HepG2 (cell line): ENCODE measurements around the gene GIMAP1. TPM values are rescaled to one million over a fixed set of nuclear protein-coding genes. Genes with fewer than 3 reads are reported as not detected.

Experiments
- ATAC-seq: fragments of 200-7000 bp; cut with Tn5 transposase; 3 replicates; pipeline ENCODE4 v1.9.1; 2020; ENCODE audit warnings: mild to moderate bottlenecking, moderate library complexity
- BruUV-seq: library from RNA; stranded (reverse); fragments of 400-500 nt; replicated peaks from 2 replicates; lab custom pipeline; 2021; lab: Mats Ljungman, UMichigan
- CTCF ChIA-PET: fragments of 300-600 bp; formaldehyde crosslinking; extraction: SDS; loops from one replicate; lab custom pipeline; 2021; ENCODE audit warnings: low total read pairs, inconsistent platforms, low intra/inter-chr PET ratio; lab: Yijun Ruan, JAX
- POLR2A ChIA-PET: fragments of 350-600 bp; sonication (Branson Sonifier 250); formaldehyde crosslinking; loops from one replicate; lab custom pipeline; 2020; ENCODE audit warnings: antibody characterized with exemption, inconsistent platforms; lab: Yijun Ruan, JAX
- DNase-seq: peaks from one replicate; pipeline ENCODE4 v3.0.0-alpha.2; 2015; ENCODE audit warnings: low spot score
- FAIRE-seq: peaks from 3 replicates; lab custom pipeline; 2011; peaks lifted over from hg19 to GRCh38; lab: Jason Lieb, UNC
- H2AFZ ChIP-seq: one replicate; pipeline ENCODE4 v1.6.1; 2011; ENCODE audit warnings: low read length, inconsistent platforms
- H3K27ac ChIP-seq: fragments of 300-600 bp; 3 replicates; pipeline ENCODE4 v1.8.0; 2011; ENCODE audit warnings: mixed run types, mild to moderate bottlenecking, mixed read lengths, low read length, inconsistent platforms; ENCODE audit not compliant: insufficient read depth; ENCODE audit errors: extremely low read length
- H3K27me3 ChIP-seq, 2 experiments: fragments of 200-600 bp in 1 of 2; 2 replicates in 1 of 2; 3 replicates in 1 of 2; pipeline versions ENCODE4 v1.6.0 to v1.8.0; 2011; ENCODE audit warnings: low read length in 2 of 2, mild to moderate bottlenecking in 2 of 2, moderate library complexity in 2 of 2, inconsistent platforms in 1 of 2; ENCODE audit not compliant: insufficient read depth in 2 of 2, control insufficient read depth in 1 of 2
- H3K36me3 ChIP-seq, 2 experiments: fragments of 200-600 bp in 1 of 2; replicated peaks in 1 of 2; 2 replicates in 1 of 2; 3 replicates in 1 of 2; pipeline versions ENCODE4 v1.5.1 to v1.8.0; 2011; ENCODE audit warnings: low read length in 2 of 2, inconsistent platforms in 1 of 2; ENCODE audit not compliant: insufficient read depth in 2 of 2, control insufficient read depth in 1 of 2
- H3K4me1 ChIP-seq: 2 replicates; pipeline ENCODE4 v1.5.1; 2012; ENCODE audit warnings: low read length, inconsistent platforms; ENCODE audit not compliant: insufficient read depth
- H3K4me2 ChIP-seq: 2 replicates; pipeline ENCODE4 v1.6.0; 2011; ENCODE audit warnings: low read depth, low read length, inconsistent platforms
- H3K4me3 ChIP-seq, 3 experiments: fragments of 200-600 bp in 1 of 3; sonication (generic), shearing (Covaris generic) in 1 of 3; replicated peaks in 1 of 3; 2 replicates each; pipeline ENCODE4 v1.5.1; 2011 to 2016; ENCODE audit warnings: low read length in 3 of 3, inconsistent platforms in 2 of 3, low read depth in 2 of 3, mild to moderate bottlenecking in 2 of 3, control low read depth in 1 of 3, mixed read lengths in 1 of 3; ENCODE audit not compliant: insufficient read depth in 1 of 3
- H3K79me2 ChIP-seq: one replicate; pipeline ENCODE4 v1.6.1; 2011; ENCODE audit warnings: low read length, inconsistent platforms; ENCODE audit not compliant: insufficient read depth
- H3K9ac ChIP-seq: 2 replicates; pipeline ENCODE4 v1.6.0; 2011; ENCODE audit warnings: mild to moderate bottlenecking, low read depth, low read length, inconsistent platforms; ENCODE audit not compliant: insufficient read depth
- H3K9me3 ChIP-seq: 2 replicates; pipeline ENCODE4 v1.5.1; 2012; ENCODE audit warnings: mild to moderate bottlenecking, low read length
- H4K20me1 ChIP-seq: 2 replicates; pipeline ENCODE4 v1.6.0; 2011; ENCODE audit warnings: inconsistent platforms, mild to moderate bottlenecking, low read length, moderate library complexity; ENCODE audit not compliant: insufficient read depth
- LCORL ChIP-seq, 2 experiments: fragments of 450-650 bp in 1 of 2; sonication (generic) in 1 of 2; formaldehyde crosslinking in 1 of 2; IDR thresholded peaks; 2 replicates each; pipeline versions ENCODE4 v1.5.0 to v1.6.1; 2017 to 2020; ENCODE audit warnings: antibody characterized with exemption in 1 of 2, missing genetic modification reagents in 1 of 2
- MTA3 ChIP-seq: sonication (generic); formaldehyde crosslinking; IDR thresholded peaks from 2 replicates; pipeline ENCODE4 v1.4.0; 2020; ENCODE audit warnings: missing genetic modification reagents
- NFYB ChIP-seq: sonication (generic); formaldehyde crosslinking; IDR thresholded peaks from 2 replicates; pipeline ENCODE4 v1.4.0; 2020; ENCODE audit warnings: missing genetic modification reagents
- RBAK ChIP-seq: sonication (generic); formaldehyde crosslinking; IDR thresholded peaks from 2 replicates; pipeline ENCODE4 v1.5.1; 2020; ENCODE audit warnings: mild to moderate bottlenecking, missing genetic modification reagents
- SMC3 ChIP-seq: IDR thresholded peaks from 2 replicates; pipeline ENCODE4 v1.6.1; 2011; ENCODE audit warnings: low read length, improper control_type of control experiment
- STAG1 ChIP-seq: sonication (generic); formaldehyde crosslinking; IDR thresholded peaks from 2 replicates; pipeline ENCODE4 v1.4.0; 2020; ENCODE audit warnings: missing genetic modification reagents
- U2AF2 ChIP-seq: fragments of 200-400 bp; formaldehyde crosslinking; IDR thresholded peaks from 2 replicates; pipeline ENCODE4 v1.6.1; 2017; ENCODE audit warnings: low read depth, mild to moderate bottlenecking, low read length
- ZBTB7B ChIP-seq: sonication (generic); formaldehyde crosslinking; IDR thresholded peaks from 2 replicates; pipeline ENCODE4 v1.4.0; 2020; ENCODE audit warnings: missing genetic modification reagents
- ZFP41 ChIP-seq: sonication (generic); formaldehyde crosslinking; IDR thresholded peaks from 2 replicates; pipeline ENCODE4 v1.4.0; 2020; ENCODE audit warnings: mild to moderate bottlenecking, missing genetic modification reagents, borderline replicate concordance
- ZFP90 ChIP-seq: sonication (generic); formaldehyde crosslinking; IDR thresholded peaks from 2 replicates; pipeline ENCODE4 v1.8.0; 2022; ENCODE audit warnings: missing genetic modification reagents, mild to moderate bottlenecking, inconsistent platforms, borderline replicate concordance
- ZNF20 ChIP-seq: sonication (generic); formaldehyde crosslinking; IDR thresholded peaks from 2 replicates; pipeline ENCODE4 v1.4.0; 2020; ENCODE audit warnings: mild to moderate bottlenecking, moderate library complexity, missing genetic modification reagents
- WGBS: methylation state at CpG from one replicate; pipeline ENCODE4 v1.1.6; 2017; ENCODE audit warnings: low lambda C conversion rate; 5-methylcytosine and 5-hydroxymethylcytosine counted together
- in situ Hi-C: cut with HindIII; loops from 2 replicates; pipeline ENCODE4 v1.10.0; 2017; ENCODE audit warnings: low pct_unique_long_range_greater_than_20kb; ENCODE audit not compliant: extremely low pct_ligation_motif_present
- intact Hi-C: fragments of 100-400 bp; cut with micrococcal nuclease; formaldehyde crosslinking; loops from one replicate; pipeline ENCODE4 v1.10.0; 2022; ENCODE audit not compliant: unreplicated experiment
- polyA plus RNA-seq, 8 experiments: library from polyadenylated mRNA; depleted of rRNA in 3 of 8; stranded (reverse) in 7 of 8; unstranded in 1 of 8; fragments of >200 nt; fragmentation: Illumina TruSeq in 4 of 8; extraction: Trizol in 4 of 8; gene quantifications; 2 replicates each; pipeline versions ENCODE4 v1.2.1 to v1.2.3, GENCODE V29; 2011 to 2016; ENCODE audit warnings: low read depth in 4 of 8, missing spikeins in 1 of 8, mixed read lengths in 1 of 8; ENCODE audit not compliant: insufficient read depth in 1 of 8
- total RNA-seq, 5 experiments: library from RNA; depleted of rRNA; stranded (reverse); fragments of >200 nt; fragmentation: Illumina TruSeq; extraction: Trizol; gene quantifications; 2 replicates each; pipeline ENCODE4 v1.2.3, GENCODE V29; 2016; ENCODE audit warnings: low read depth in 1 of 5
- TF ChIP-seq, protein P1 (sequence below): IDR thresholded peaks from 2 replicates; pipeline ENCODE4 v1.6.1; 2018; ENCODE audit warnings: missing genetic modification reagents, mild to moderate bottlenecking, missing compliant biosample characterization
- TF ChIP-seq, protein P2 (sequence below): sonication (generic); formaldehyde crosslinking; IDR thresholded peaks from 2 replicates; pipeline ENCODE4 v1.4.0; 2020; ENCODE audit warnings: mild to moderate bottlenecking, missing genetic modification reagents, borderline replicate concordance
- TF ChIP-seq, protein P3 (sequence below): sonication (generic); formaldehyde crosslinking; IDR thresholded peaks from 2 replicates; pipeline ENCODE4 v1.5.0; 2020; ENCODE audit warnings: mild to moderate bottlenecking, missing genetic modification reagents, moderate library complexity
- TF ChIP-seq, protein P4 (sequence below): sonication (generic); formaldehyde crosslinking; IDR thresholded peaks from 2 replicates; pipeline ENCODE4 v1.5.0; 2020; ENCODE audit warnings: missing genetic modification reagents
- TF ChIP-seq, protein P5 (sequence below): sonication (generic); formaldehyde crosslinking; IDR thresholded peaks from 2 replicates; pipeline ENCODE4 v1.8.1; 2023; ENCODE audit warnings: mild to moderate bottlenecking, moderate library complexity, missing genetic modification reagents

Gene GIMAP1
- total and polyA plus RNA-seq, 2 of the 13 experiments (the other 11 are each of a cell fraction or from before 2014, with no cell fraction given) = not detected

DNA sequence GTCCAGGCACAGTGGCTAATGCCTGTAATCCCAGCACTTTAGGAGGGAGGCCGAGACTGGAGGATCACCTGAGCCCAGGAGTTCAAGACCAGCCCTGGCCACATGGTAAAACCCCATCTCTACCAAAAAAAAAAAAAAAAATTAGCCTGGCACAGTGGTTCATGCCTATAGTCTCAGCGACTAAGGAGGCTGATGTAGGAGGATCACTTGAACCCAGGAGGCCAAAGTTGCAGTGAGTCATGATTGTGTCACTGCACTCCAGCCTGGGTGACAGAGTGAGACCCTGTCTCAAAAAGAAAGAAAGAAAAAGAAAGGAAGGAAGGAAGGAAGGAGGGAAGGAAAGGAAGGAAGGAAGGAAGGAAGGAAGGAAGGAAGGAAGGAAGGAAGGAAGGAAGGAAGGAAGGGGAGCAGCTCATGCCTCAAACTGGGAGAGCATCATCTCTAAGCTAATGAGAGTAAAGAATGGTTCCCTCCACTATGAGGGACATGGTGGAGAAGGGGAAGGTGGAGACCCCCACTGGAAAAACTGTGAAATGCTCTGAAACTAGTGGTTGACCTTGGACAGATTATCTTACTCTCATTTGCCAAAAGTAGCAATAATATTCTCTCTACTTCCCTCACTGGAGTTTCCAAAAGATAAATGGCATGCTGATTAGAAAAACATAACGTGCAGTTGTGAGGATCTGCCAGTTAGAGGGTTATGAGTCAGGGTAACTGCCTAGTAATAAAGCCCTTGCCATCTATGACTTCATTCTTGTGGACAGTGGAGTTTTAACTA, 37.6 kb downstream of the GIMAP1 start:
- Histone ChIP-seq H3K9ac (no peak overlapping the region), H2AFZ (no peak overlapping the region), H4K20me1 (no peaks in the 10 kb centered on the region), H3K27me3 (no peaks in the 10 kb centered on the region; a peak in 1 of 5 replicates), H3K36me3 (no peaks in the 10 kb centered on the region), H3K4me3 (no peak overlapping the region), H3K4me1 (no peaks in the 10 kb centered on the region), H3K79me2 (no peaks in the 10 kb centered on the region), H3K9me3 (no peaks in the 10 kb centered on the region), H3K4me2 (no peak overlapping the region), H3K27ac (no peak overlapping the region)
- ATAC-seq (peak; percentile 70), FAIRE-seq (no peak), DNase-seq (peak; percentile 16)
- WGBS = 2% methylated on average over 3 of the region's 3 CpGs
- POLR2A ChIA-PET = no interaction called here
- no peak for TF ChIP-seq MTA3 (CRISPR knock-in tag)
- TF ChIP-seq, protein P1, sequence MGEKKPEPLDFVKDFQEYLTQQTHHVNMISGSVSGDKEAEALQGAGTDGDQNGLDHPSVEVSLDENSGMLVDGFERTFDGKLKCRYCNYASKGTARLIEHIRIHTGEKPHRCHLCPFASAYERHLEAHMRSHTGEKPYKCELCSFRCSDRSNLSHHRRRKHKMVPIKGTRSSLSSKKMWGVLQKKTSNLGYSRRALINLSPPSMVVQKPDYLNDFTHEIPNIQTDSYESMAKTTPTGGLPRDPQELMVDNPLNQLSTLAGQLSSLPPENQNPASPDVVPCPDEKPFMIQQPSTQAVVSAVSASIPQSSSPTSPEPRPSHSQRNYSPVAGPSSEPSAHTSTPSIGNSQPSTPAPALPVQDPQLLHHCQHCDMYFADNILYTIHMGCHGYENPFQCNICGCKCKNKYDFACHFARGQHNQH = no peak
- TF ChIP-seq ZNF20 = no peak
- 0 out of 2 replicates have a peak, but pooled peaks have one; percentile 17 for TF ChIP-seq SMC3
- TF ChIP-seq, protein P2, sequence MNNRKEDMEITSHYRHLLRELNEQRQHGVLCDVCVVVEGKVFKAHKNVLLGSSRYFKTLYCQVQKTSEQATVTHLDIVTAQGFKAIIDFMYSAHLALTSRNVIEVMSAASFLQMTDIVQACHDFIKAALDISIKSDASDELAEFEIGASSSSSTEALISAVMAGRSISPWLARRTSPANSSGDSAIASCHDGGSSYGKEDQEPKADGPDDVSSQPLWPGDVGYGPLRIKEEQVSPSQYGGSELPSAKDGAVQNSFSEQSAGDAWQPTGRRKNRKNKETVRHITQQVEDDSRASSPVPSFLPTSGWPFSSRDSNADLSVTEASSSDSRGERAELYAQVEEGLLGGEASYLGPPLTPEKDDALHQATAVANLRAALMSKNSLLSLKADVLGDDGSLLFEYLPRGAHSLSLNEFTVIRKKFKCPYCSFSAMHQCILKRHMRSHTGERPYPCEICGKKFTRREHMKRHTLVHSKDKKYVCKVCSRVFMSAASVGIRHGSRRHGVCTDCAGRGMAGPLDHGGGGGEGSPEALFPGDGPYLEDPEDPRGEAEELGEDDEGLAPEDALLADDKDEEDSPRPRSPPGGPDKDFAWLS (CRISPR knock-in tag) = no peak
- TF ChIP-seq, protein P3, sequence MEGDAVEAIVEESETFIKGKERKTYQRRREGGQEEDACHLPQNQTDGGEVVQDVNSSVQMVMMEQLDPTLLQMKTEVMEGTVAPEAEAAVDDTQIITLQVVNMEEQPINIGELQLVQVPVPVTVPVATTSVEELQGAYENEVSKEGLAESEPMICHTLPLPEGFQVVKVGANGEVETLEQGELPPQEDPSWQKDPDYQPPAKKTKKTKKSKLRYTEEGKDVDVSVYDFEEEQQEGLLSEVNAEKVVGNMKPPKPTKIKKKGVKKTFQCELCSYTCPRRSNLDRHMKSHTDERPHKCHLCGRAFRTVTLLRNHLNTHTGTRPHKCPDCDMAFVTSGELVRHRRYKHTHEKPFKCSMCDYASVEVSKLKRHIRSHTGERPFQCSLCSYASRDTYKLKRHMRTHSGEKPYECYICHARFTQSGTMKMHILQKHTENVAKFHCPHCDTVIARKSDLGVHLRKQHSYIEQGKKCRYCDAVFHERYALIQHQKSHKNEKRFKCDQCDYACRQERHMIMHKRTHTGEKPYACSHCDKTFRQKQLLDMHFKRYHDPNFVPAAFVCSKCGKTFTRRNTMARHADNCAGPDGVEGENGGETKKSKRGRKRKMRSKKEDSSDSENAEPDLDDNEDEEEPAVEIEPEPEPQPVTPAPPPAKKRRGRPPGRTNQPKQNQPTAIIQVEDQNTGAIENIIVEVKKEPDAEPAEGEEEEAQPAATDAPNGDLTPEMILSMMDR (CRISPR knock-in tag) = peak; percentile 50
- TF ChIP-seq ZBTB7B (CRISPR knock-in tag) = no peak
- TF ChIP-seq ZFP41 (CRISPR knock-in tag) = no peak
- TF ChIP-seq, protein P4, sequence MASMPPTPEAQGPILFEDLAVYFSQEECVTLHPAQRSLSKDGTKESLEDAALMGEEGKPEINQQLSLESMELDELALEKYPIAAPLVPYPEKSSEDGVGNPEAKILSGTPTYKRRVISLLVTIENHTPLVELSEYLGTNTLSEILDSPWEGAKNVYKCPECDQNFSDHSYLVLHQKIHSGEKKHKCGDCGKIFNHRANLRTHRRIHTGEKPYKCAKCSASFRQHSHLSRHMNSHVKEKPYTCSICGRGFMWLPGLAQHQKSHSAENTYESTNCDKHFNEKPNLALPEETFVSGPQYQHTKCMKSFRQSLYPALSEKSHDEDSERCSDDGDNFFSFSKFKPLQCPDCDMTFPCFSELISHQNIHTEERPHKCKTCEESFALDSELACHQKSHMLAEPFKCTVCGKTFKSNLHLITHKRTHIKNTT (CRISPR knock-in tag) = no peak
- TF ChIP-seq NFYB (CRISPR knock-in tag) = no peak
- peak; percentile 68; the same call in 1 of the 2 replicates for TF ChIP-seq U2AF2
- peak; percentile 49 for TF ChIP-seq STAG1 (CRISPR knock-in tag)
- no peak for TF ChIP-seq LCORL (IDR thresholded peaks at IDR 0.05)
- no peak for TF ChIP-seq LCORL (CRISPR knock-in tag; IDR thresholded peaks at IDR 0.05)
- TF ChIP-seq RBAK (CRISPR knock-in tag) = no peak
- TF ChIP-seq, protein P5, sequence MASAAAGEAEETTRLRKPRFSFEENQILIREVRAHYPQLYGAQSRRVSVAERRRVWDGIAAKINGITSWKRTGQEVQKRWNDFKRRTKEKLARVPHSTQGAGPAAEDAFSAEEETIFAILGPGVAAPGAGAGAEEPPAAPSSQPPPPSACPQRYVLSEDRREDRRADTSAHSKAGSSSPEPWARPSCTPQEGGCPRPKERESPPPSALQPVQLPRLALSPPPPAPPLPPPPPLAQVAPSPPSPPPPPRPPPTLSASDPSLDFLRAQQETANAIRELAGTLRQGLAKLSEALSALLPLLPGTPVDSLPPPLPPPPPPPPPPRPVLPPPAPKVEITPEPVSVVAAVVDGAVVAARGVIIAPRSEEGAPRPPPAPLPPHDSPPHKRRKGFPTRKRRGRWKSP (CRISPR knock-in tag) = no peak
- no peak for TF ChIP-seq ZFP90 (CRISPR knock-in tag)
- CTCF ChIA-PET = interaction anchor here (2.1 kb wide), 1 partner anchor 305 kb away, joined by 9 read pairs; no protein-coding TSS in a partner anchor
- intact Hi-C loops (loop anchor here (5.0 kb wide), 1 partner anchor 467 kb away; no protein-coding TSS in a partner anchor), in situ Hi-C loops (loop anchor here (25.0 kb wide), 1 partner anchor 467 kb away; no protein-coding TSS in a partner anchor)
- BruUV-seq = no TSS peak
